NCI-H1092 (cell line): Measurements from ENCODE around the gene IFFO2.
"Not testable (repeated sequence)": the region's sequence is repeated elsewhere in the genome, so short reads cannot be mapped to it uniquely, and the experiment has no call there.

Experiments
- DNase-seq: peaks from one replicate; lab custom pipeline; 2025; lab: John Stamatoyannopoulos, UW

IFFO2 gene

GRCh38 chr1:18893120-18893519 lies 63.4 kb downstream of the IFFO2 start:
- no peak for DNase-seq

GRCh38 chr1:18891858-18892257 lies 64.6 kb downstream of the IFFO2 start:
- DNase-seq, result not testable (repeated sequence)

- DNase-seq, result no peak
Observed at GRCh38 chr1:18891426-18891780, 65.1 kb downstream of the IFFO2 start.

- no peak for DNase-seq
Observed at GRCh38 chr1:18890706-18891425, 65.6 kb downstream of the IFFO2 start.

- no peak for DNase-seq
Observed at GRCh38 chr1:18886003-18886335, 70.5 kb downstream of the IFFO2 start.

GRCh38 chr1:18885311-18886002 lies 71.0 kb downstream of the IFFO2 start:
- no peak for DNase-seq

GRCh38 chr1:18884727-18885126 lies 71.7 kb downstream of the IFFO2 start:
- DNase-seq, result no peak

- DNase-seq, result no peak
Observed at GRCh38 chr1:18884419-18884717, 72.1 kb downstream of the IFFO2 start.

GRCh38 chr1:18883636-18884418 lies 72.6 kb downstream of the IFFO2 start:
- peak; percentile 46 for DNase-seq

GRCh38 chr1:18883079-18883478 lies 73.4 kb downstream of the IFFO2 start:
- no peak for DNase-seq

- DNase-seq, result no peak
Observed at GRCh38 chr1:18882486-18882885, 74.0 kb downstream of the IFFO2 start.

- no peak for DNase-seq
Observed at GRCh38 chr1:18881642-18882431, 74.6 kb downstream of the IFFO2 start.

GRCh38 chr1:18881164-18881563 lies 75.3 kb downstream of the IFFO2 start:
- no peak for DNase-seq

- no peak for DNase-seq
Observed at GRCh38 chr1:18880585-18880984, 75.9 kb downstream of the IFFO2 start.

- DNase-seq, result peak; percentile 51
Observed at GRCh38 chr1:18879791-18880309, 76.6 kb downstream of the IFFO2 start.

GRCh38 chr1:18879215-18879790 lies 77.2 kb downstream of the IFFO2 start:
- DNase-seq, result no peak

GRCh38 chr1:18878538-18879214 lies 77.8 kb downstream of the IFFO2 start:
- DNase-seq, result no peak

- DNase-seq, result no peak
Observed at GRCh38 chr1:18877282-18877681, 79.2 kb downstream of the IFFO2 start.

- DNase-seq, result no peak
Observed at GRCh38 chr1:18876210-18876609, 80.3 kb downstream of the IFFO2 start.

- DNase-seq, result no peak
Observed at GRCh38 chr1:18875796-18876128, 80.7 kb downstream of the IFFO2 start.

GRCh38 chr1:18875107-18875795 lies 81.2 kb downstream of the IFFO2 start:
- DNase-seq, result peak; percentile 61
